HepG2 (cell line): Measurements from ENCODE around the gene SNAPC3. TPM values are rescaled to one million over a fixed set of nuclear protein-coding genes. Genes with fewer than 3 reads are reported as not detected.
A peak's percentile ranks its signal among the peaks of the same experiment; 100 is the strongest.

Source experiments
- ATF7 ChIP-seq, 2 experiments: fragments of 450-650 bp in 1 of 2; sonication (generic) in 1 of 2; formaldehyde crosslinking in 1 of 2; IDR thresholded peaks; 2 replicates each; pipeline versions ENCODE4 v1.4.0 to v1.6.1; 2016 to 2020; ENCODE audit warnings: antibody characterized with exemption in 1 of 2, mild to moderate bottlenecking in 1 of 2, missing genetic modification reagents in 1 of 2
- BCL3 ChIP-seq: sonication (generic); formaldehyde crosslinking; IDR thresholded peaks from 2 replicates; pipeline ENCODE4 v1.5.1; 2020; ENCODE audit warnings: mild to moderate bottlenecking, missing genetic modification reagents, moderate library complexity
- CHCHD3 ChIP-seq: sonication (generic); formaldehyde crosslinking; IDR thresholded peaks from 2 replicates; pipeline ENCODE4 v1.8.0; 2022; ENCODE audit warnings: mild to moderate bottlenecking, missing genetic modification reagents, moderate library complexity
- CREB1 ChIP-seq, 2 experiments: fragments of 450-650 bp in 1 of 2; IDR thresholded peaks; 2 replicates each; pipeline ENCODE4 v1.6.1; 2016 to 2017; ENCODE audit warnings: control low read depth in 1 of 2, mild to moderate bottlenecking in 1 of 2, missing compliant biosample characterization in 1 of 2, missing genetic modification characterization in 1 of 2
- GMEB2 ChIP-seq: IDR thresholded peaks from 2 replicates; pipeline ENCODE4 v1.6.1; 2016; ENCODE audit warnings: missing biosample characterization, missing genetic modification reagents, low read depth
- HMGXB4 ChIP-seq, 2 experiments: sonication (generic) in 1 of 2; formaldehyde crosslinking in 1 of 2; IDR thresholded peaks; 2 replicates each; pipeline versions ENCODE4 v1.4.0 to v1.6.1; 2018 to 2020; ENCODE audit warnings: missing genetic modification reagents in 2 of 2, borderline replicate concordance in 1 of 2, low read depth in 1 of 2, mild to moderate bottlenecking in 1 of 2, missing biosample characterization in 1 of 2
- KLF15 ChIP-seq: sonication (generic); formaldehyde crosslinking; IDR thresholded peaks from 2 replicates; pipeline ENCODE4 v1.8.1; 2023; ENCODE audit warnings: borderline replicate concordance, mild to moderate bottlenecking, inconsistent platforms, missing genetic modification reagents, mixed read lengths
- PAX8 ChIP-seq: sonication (generic); formaldehyde crosslinking; IDR thresholded peaks from 2 replicates; pipeline ENCODE4 v1.8.0; 2022; ENCODE audit warnings: mild to moderate bottlenecking, missing genetic modification reagents, borderline replicate concordance
- SALL1 ChIP-seq: sonication (generic); formaldehyde crosslinking; IDR thresholded peaks from 2 replicates; pipeline ENCODE4 v1.8.0; 2022; ENCODE audit warnings: mild to moderate bottlenecking, missing genetic modification reagents
- SIN3B ChIP-seq: fragments of 150-350 bp; IDR thresholded peaks from 2 replicates; pipeline ENCODE4 v1.6.1; 2014; ENCODE audit warnings: low read length
- TRIM22 ChIP-seq: fragments of 450-650 bp; IDR thresholded peaks from 2 replicates; pipeline ENCODE4 v1.6.1; 2017
- ZC3H13 ChIP-seq: sonication (generic); formaldehyde crosslinking; IDR thresholded peaks from 2 replicates; pipeline ENCODE4 v1.8.1; 2023; ENCODE audit warnings: mild to moderate bottlenecking, missing genetic modification reagents, moderate library complexity
- ZIK1 ChIP-seq: sonication (generic); formaldehyde crosslinking; IDR thresholded peaks from 2 replicates; pipeline ENCODE4 v1.5.0; 2020; ENCODE audit warnings: mild to moderate bottlenecking, low read depth, missing genetic modification reagents, borderline replicate concordance
- ZNF275 ChIP-seq: sonication (generic); formaldehyde crosslinking; IDR thresholded peaks from 2 replicates; pipeline ENCODE4 v1.8.0; 2022; ENCODE audit warnings: missing genetic modification reagents, mild to moderate bottlenecking, inconsistent platforms, borderline replicate concordance
- ZNF382 ChIP-seq: sonication (generic); formaldehyde crosslinking; IDR thresholded peaks from 2 replicates; pipeline ENCODE4 v1.5.0; 2020; ENCODE audit warnings: missing genetic modification reagents, mild to moderate bottlenecking, borderline replicate concordance
- ZNF556 ChIP-seq: sonication (generic); formaldehyde crosslinking; IDR thresholded peaks from 2 replicates; pipeline ENCODE4 v1.4.0; 2020; ENCODE audit warnings: mild to moderate bottlenecking, missing genetic modification reagents, borderline replicate concordance
- ZNF564 ChIP-seq: sonication (generic); formaldehyde crosslinking; IDR thresholded peaks from 2 replicates; pipeline ENCODE4 v1.8.1; 2023; ENCODE audit warnings: mild to moderate bottlenecking, missing genetic modification reagents
- ZNF740 ChIP-seq: sonication (generic); formaldehyde crosslinking; IDR thresholded peaks from 2 replicates; pipeline ENCODE4 v1.4.0; 2020; ENCODE audit warnings: missing genetic modification reagents
- ZNF839 ChIP-seq: sonication (generic); formaldehyde crosslinking; IDR thresholded peaks from 2 replicates; pipeline ENCODE4 v1.4.0; 2020; ENCODE audit warnings: missing genetic modification reagents, mild to moderate bottlenecking, borderline replicate concordance
- polyA plus RNA-seq, 8 experiments: library from polyadenylated mRNA; depleted of rRNA in 3 of 8; stranded (reverse) in 7 of 8; unstranded in 1 of 8; fragments of >200 nt; fragmentation: Illumina TruSeq in 4 of 8; extraction: Trizol in 4 of 8; gene quantifications; 2 replicates each; pipeline versions ENCODE4 v1.2.1 to v1.2.3, GENCODE V29; 2011 to 2016; ENCODE audit warnings: low read depth in 4 of 8, missing spikeins in 1 of 8, mixed read lengths in 1 of 8; ENCODE audit not compliant: insufficient read depth in 1 of 8
- total RNA-seq, 5 experiments: library from RNA; depleted of rRNA; stranded (reverse); fragments of >200 nt; fragmentation: Illumina TruSeq; extraction: Trizol; gene quantifications; 2 replicates each; pipeline ENCODE4 v1.2.3, GENCODE V29; 2016; ENCODE audit warnings: low read depth in 1 of 5

The SNAPC3 gene
- total and polyA plus RNA-seq, 2 of the 13 experiments (the other 11 are each of a cell fraction or from before 2014, with no cell fraction given), result 25.6 to 26.0 TPM

- TF ChIP-seq BCL3 (CRISPR knock-in tag) (peak; percentile 72; the same call in 1 of the 2 replicates), ZNF556 (CRISPR knock-in tag) (peak; percentile 77; the same call in 1 of the 2 replicates), HMGXB4 (CRISPR knock-in tag; IDR thresholded peaks at IDR 0.05; ENCODE audit: borderline replicate concordance in 1 of 2, low read depth in 1 of 2) (peak; percentile 76 to 86), KLF15 (CRISPR knock-in tag) (peak; percentile 59; the same call in 1 of the 2 replicates), ZC3H13 (CRISPR knock-in tag) (no peak; the same call in 1 of the 2 replicates), SALL1 (CRISPR knock-in tag) (peak; percentile 61), GMEB2 (CRISPR knock-in tag) (0 out of 2 replicates have a peak, but pooled peaks have one; percentile 20), ZNF564 (CRISPR knock-in tag) (peak; percentile 87), ZNF740 (CRISPR knock-in tag) (0 out of 2 replicates have a peak, but pooled peaks have one; percentile 79), PAX8 (CRISPR knock-in tag) (no peak), CREB1 (IDR thresholded peaks at IDR 0.05) (no peak; the same call in 1 of the 2 replicates), CREB1 (CRISPR knock-in tag; IDR thresholded peaks at IDR 0.05) (no peak), ATF7 (IDR thresholded peaks at IDR 0.05) (peak; percentile 91), ATF7 (CRISPR knock-in tag; IDR thresholded peaks at IDR 0.05) (no peak), ZNF839 (CRISPR knock-in tag) (no peak; the same call in 1 of the 2 replicates), CHCHD3 (CRISPR knock-in tag) (0 out of 2 replicates have a peak, but pooled peaks have one; percentile 78), ZNF382 (no peak), SIN3B (no peak), TRIM22 (no peak), ZIK1 (CRISPR knock-in tag) (0 out of 2 replicates have a peak, but pooled peaks have one; percentile 31), ZNF275 (CRISPR knock-in tag) (peak; percentile 64; the same call in 1 of the 2 replicates)
These were observed 88.3 kb downstream of the SNAPC3 start, which contains the start of gene PSIP1 (continued) for GRCh38 chr9:15510789-15511575.
